HL-60 (cell line): Measurements from ENCODE around the gene COX6B2.
A peak's percentile ranks its signal among the peaks of the same experiment; 100 is the strongest.

Experiments used
- CTCF ChIP-seq: IDR thresholded peaks from one replicate; pipeline ENCODE4 v1.5.1; 2011; ENCODE audit warnings: low read length, control low read depth, inconsistent platforms; ENCODE audit not compliant: insufficient read depth
- POLR2AphosphoS5 ChIP-seq: IDR thresholded peaks from 2 replicates; pipeline ENCODE4 v1.6.1; 2012; ENCODE audit warnings: low read depth
- REST ChIP-seq: IDR thresholded peaks from 2 replicates; pipeline ENCODE4 v1.6.1; 2012; ENCODE audit warnings: low read depth; ENCODE audit not compliant: insufficient replicate concordance

DNA sequence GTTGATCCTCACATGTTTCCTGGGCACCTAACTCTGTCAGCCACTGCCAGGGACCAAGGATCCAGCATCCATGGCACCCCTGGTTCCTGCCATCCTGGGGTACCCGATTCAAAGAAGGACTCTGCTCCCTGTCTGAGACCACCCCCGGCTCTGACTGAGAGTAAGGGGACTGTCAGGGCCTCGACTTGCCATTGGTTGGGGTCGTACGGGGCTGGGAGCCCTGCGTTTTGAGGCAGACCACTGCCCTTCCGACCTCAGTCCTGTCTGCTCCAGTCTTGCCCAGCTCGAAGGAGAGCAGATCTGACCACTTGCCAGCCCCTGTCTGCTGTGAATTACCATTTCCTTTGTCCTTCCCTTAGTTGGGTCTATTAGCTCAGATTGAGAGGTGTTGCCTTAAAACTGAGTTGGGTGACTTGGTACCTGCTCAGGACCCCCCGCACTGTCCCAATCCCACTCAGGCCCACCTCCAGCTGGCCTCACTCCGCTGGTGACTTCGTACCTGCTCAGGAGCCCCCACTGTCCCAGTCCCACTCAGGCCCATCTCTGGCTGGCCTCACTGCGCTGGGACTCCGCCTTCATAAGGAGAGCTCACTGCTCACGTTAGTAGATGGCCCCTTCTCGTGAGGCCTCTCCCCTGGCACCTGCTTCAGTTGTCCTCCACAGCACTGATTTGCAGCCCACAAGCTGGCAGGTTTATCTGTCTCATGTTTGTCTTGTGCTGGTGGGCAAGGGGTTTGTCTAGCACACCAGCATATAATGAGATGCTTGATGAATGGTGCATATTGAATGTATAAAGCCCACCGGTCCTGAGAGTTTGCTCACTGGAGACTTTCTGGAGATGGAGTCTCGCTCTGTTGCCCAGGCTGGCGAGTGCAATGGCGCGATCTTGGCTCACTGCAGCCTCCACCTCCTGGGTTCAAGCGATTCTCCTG, 35.1 kb upstream of the COX6B2 start:
- TF ChIP-seq POLR2AphosphoS5, result peak; percentile 42; the same call in 1 of the 2 replicates
- TF ChIP-seq CTCF, result no peak
- TF ChIP-seq REST, result no peak
